Gastroesophageal sphincter (tissue), 4 donors: Measurements from ENCODE around the gene CCNY. TPM values are rescaled to one million over a fixed set of nuclear protein-coding genes. Genes with fewer than 3 reads are reported as not detected.

Source experiments
- ATAC-seq: fragments of 150-250 bp; one replicate; pipeline ENCODE4 v1.9.1; 2016; ENCODE audit warnings: mild to moderate bottlenecking, moderate library complexity
- H3K27ac ChIP-seq, 4 donors: fragments of 200-600 bp; sonication (generic) in 3 of 4; 1 replicate in 3 of 4; 2 replicates in 1 of 4; pipeline ENCODE4 v1.5.1; 2016 to 2019
- H3K27me3 ChIP-seq: fragments of 200-600 bp; sonication (generic); one replicate; pipeline ENCODE4 v1.5.1; 2019
- H3K36me3 ChIP-seq, 2 donors: fragments of 200-600 bp; sonication (generic); one replicate each; pipeline ENCODE4 v1.5.1; 2019; ENCODE audit warnings: control low read depth in 1 of 2
- H3K4me1 ChIP-seq, 3 donors: fragments of 200-600 bp; sonication (generic); 1 replicate in 2 of 3; 2 replicates in 1 of 3; pipeline ENCODE4 v1.5.1; 2016 to 2019; ENCODE audit warnings: control low read depth in 2 of 3
- H3K4me3 ChIP-seq, 2 donors: fragments of 200-600 bp; sonication (generic); one replicate each; pipeline ENCODE4 v1.5.1; 2019; ENCODE audit warnings: mild to moderate bottlenecking in 1 of 2, moderate library complexity in 1 of 2
- H3K9me3 ChIP-seq, 3 donors: fragments of 200-600 bp; sonication (generic); one replicate each; pipeline ENCODE4 v1.5.1; 2017 to 2019; ENCODE audit warnings: control low read depth in 2 of 3
- EP300 ChIP-seq: sonication (generic); formaldehyde crosslinking; IDR thresholded peaks from one replicate; pipeline ENCODE4 v1.6.1; 2017; ENCODE audit warnings: antibody characterized with exemption, mild to moderate bottlenecking
- POLR2A ChIP-seq, 2 donors: fragments of 450-650 bp; IDR thresholded peaks; one replicate each; pipeline ENCODE4 v1.6.1; 2017; ENCODE audit warnings: antibody characterized with exemption in 2 of 2, mild to moderate bottlenecking in 2 of 2, moderate library complexity in 1 of 2
- POLR2AphosphoS5 ChIP-seq: sonication (generic); formaldehyde crosslinking; IDR thresholded peaks from one replicate; pipeline ENCODE4 v1.6.1; 2017; ENCODE audit warnings: antibody characterized with exemption
- WGBS, 2 donors: methylation state at CpG; one replicate each; pipeline ENCODE4 v1.1.5; 2018; ENCODE audit warnings: low coverage in 1 of 2; 5-methylcytosine and 5-hydroxymethylcytosine counted together
- total RNA-seq, 4 donors: library from RNA; depleted of rRNA; stranded (reverse); fragments of >200 nt; gene quantifications; one replicate each; pipeline ENCODE4 v1.1.0, GENCODE V29; 2016
- TF ChIP-seq, protein P1 (sequence below), 4 experiments: fragments of 200-600 bp in 2 of 4; fragments of 450-650 bp in 2 of 4; sonication (generic) in 1 of 4; IDR thresholded peaks; one replicate each; pipeline ENCODE4 v1.5.1; 2017 to 2019; ENCODE audit warnings: antibody characterized with exemption in 4 of 4, mild to moderate bottlenecking in 2 of 4, moderate library complexity in 2 of 4

The CCNY gene
- total RNA-seq, 4 donors from 2014 or later, result 35.5 to 106 (median 63.2) TPM

- 50 to 51% methylated on average over 6 of the region's 6 CpGs for WGBS, 2 donors
- no peak for ATAC-seq
- Histone ChIP-seq H3K27ac (no peak overlapping the region), H3K36me3 (peaks cover 0 to 45% of the 10 kb centered on the region in 2 donors), H3K4me1 (no peaks in the 10 kb centered on the region), H3K27me3 (no peaks in the 10 kb centered on the region), H3K9me3 (no peaks in the 10 kb centered on the region), H3K4me3 (no peak overlapping the region)
- TF ChIP-seq, protein P1, sequence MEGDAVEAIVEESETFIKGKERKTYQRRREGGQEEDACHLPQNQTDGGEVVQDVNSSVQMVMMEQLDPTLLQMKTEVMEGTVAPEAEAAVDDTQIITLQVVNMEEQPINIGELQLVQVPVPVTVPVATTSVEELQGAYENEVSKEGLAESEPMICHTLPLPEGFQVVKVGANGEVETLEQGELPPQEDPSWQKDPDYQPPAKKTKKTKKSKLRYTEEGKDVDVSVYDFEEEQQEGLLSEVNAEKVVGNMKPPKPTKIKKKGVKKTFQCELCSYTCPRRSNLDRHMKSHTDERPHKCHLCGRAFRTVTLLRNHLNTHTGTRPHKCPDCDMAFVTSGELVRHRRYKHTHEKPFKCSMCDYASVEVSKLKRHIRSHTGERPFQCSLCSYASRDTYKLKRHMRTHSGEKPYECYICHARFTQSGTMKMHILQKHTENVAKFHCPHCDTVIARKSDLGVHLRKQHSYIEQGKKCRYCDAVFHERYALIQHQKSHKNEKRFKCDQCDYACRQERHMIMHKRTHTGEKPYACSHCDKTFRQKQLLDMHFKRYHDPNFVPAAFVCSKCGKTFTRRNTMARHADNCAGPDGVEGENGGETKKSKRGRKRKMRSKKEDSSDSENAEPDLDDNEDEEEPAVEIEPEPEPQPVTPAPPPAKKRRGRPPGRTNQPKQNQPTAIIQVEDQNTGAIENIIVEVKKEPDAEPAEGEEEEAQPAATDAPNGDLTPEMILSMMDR (IDR thresholded peaks at IDR 0.05), result no peak
- TF ChIP-seq EP300, result no peak
- TF ChIP-seq POLR2A (IDR thresholded peaks at IDR 0.05), result no peak
- no peak for TF ChIP-seq POLR2AphosphoS5
Measured at GRCh38 chr10:35545878-35546590, 209.7 kb downstream of the CCNY start.

DNA sequence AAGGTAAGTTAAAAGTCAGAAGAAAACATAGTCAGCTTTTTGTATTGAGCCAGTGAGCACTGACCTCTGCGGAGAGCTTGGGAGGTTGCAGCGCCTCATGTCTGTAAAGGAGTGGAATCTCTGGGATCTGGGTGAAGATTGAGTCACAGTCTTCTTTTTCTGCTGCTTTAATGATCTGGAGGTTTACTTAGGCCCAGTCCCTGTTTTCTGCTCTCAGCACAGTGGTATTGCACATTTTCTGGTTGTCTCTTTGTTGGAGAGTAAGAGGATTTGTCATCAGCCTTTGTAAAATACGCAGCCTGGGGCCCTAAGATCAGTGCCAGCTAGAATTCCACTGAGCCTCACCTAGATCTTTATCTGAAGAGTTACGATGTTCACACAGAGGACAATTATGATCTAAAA is 210.5 kb downstream of the CCNY start:
- no peak overlapping the region for H3K4me3 ChIP-seq
- 94 to 98% methylated on average over 3 to 4 of the region's 4 CpGs for WGBS, 2 donors
- no peak for ATAC-seq
- no peaks in the 10 kb centered on the region for H3K4me1 ChIP-seq
- no peak overlapping the region for H3K27ac ChIP-seq
- peaks cover 0 to 39% of the 10 kb centered on the region in 2 donors for H3K36me3 ChIP-seq
- TF ChIP-seq, protein P1 (IDR thresholded peaks at IDR 0.05), result no peak
- TF ChIP-seq EP300 (no peak), POLR2AphosphoS5 (no peak), POLR2A (IDR thresholded peaks at IDR 0.05) (no peak)
- no peaks in the 10 kb centered on the region for H3K27me3 ChIP-seq
- H3K9me3 ChIP-seq, result no peaks in the 10 kb centered on the region

DNA sequence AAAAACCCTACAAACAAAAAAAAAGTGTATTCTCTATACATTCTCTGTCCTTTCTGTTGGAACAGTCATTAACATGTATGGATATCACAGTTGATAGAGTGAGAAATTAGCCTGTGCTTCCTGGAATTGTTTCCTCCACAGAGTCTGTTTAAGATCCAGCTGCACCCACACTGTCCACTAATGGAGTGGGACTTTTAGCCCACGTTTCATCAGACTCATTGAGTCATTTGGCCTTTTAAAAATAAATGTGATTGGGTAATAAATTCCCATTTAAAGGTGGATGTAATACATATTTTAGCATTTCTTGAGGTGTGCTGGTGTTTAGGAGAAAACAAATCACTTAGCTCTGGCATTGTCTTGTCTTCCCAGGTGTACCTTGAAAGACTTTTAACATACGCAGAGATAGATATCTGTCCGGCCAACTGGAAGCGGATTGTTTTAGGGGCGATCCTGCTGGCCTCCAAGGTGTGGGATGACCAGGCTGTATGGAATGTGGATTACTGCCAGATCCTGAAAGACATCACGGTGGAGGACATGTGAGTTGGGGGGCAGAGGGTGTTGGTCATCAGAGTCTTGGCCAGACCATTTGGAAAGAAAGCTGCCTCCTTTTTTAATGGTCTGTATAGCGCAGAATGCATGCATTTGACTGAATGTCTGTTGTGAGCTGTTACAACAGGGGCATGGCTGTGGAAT is 216.5 kb downstream of the CCNY start:
- no peaks in the 10 kb centered on the region for H3K4me1 ChIP-seq
- no peaks in the 10 kb centered on the region for H3K9me3 ChIP-seq
- 83 to 88% methylated on average over 7 of the region's 7 CpGs for WGBS, 2 donors
- H3K36me3 ChIP-seq, result peaks cover 0 to 37% of the 10 kb centered on the region in 2 donors
- TF ChIP-seq POLR2A (IDR thresholded peaks at IDR 0.05) (no peak), EP300 (no peak), POLR2AphosphoS5 (no peak)
- TF ChIP-seq, protein P1 (IDR thresholded peaks at IDR 0.05), result no peak
- H3K4me3 ChIP-seq, result no peak overlapping the region
- no peak for ATAC-seq
- H3K27ac ChIP-seq, result no peak overlapping the region
- H3K27me3 ChIP-seq, result no peaks in the 10 kb centered on the region

DNA sequence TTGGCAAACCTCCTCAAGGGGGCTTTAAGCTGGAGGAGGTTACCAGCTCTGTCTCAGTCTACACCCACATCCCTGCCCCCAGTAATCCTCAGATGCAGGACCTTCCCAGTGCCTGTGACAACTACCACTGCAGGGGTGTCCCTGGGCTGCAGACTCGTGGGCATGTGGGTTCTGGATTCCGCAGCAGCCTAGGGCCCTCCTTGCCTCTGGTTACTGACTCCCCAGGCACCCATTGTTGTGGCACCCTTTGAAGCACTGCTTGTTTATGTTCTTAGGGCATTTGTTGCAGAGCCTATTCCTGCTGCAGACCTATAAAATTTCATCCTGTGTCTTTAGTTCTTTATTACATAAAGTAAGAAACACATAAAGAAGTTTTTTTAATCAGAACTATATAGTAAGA is 217.7 kb downstream of the CCNY start:
- H3K9me3 ChIP-seq, result no peaks in the 10 kb centered on the region
- no peaks in the 10 kb centered on the region for H3K27me3 ChIP-seq
- TF ChIP-seq EP300, result no peak
- no peak for TF ChIP-seq POLR2AphosphoS5
- TF ChIP-seq, protein P1 (IDR thresholded peaks at IDR 0.05), result no peak
- no peak for TF ChIP-seq POLR2A (IDR thresholded peaks at IDR 0.05)
- no peak overlapping the region for H3K27ac ChIP-seq
- H3K4me1 ChIP-seq, result no peaks in the 10 kb centered on the region
- 50 to 100% methylated on average over 1 to 2 of the region's 2 CpGs for whole genome bisulfite sequencing, 2 donors
- no peak for ATAC-seq
- peaks cover 0 to 34% of the 10 kb centered on the region in 2 donors for H3K36me3 ChIP-seq
- no peak overlapping the region for H3K4me3 ChIP-seq
